Spleen (tissue), 11 donors: ENCODE data around the gene AXIN1. TPM values are rescaled to one million over a fixed set of nuclear protein-coding genes. Genes with fewer than 3 reads are reported as not detected.
A peak's percentile ranks its signal among the peaks of the same experiment; 100 is the strongest.

Experiments used
- DNase-seq: peaks from one replicate; pipeline ENCODE4 v3.0.0-alpha.2; 2020
- H3K27ac ChIP-seq, 8 donors: fragments of 200-600 bp; sonication (generic) in 7 of 8; 1 replicate in 4 of 8; 2 replicates in 4 of 8; pipeline versions ENCODE4 v1.5.0 to v1.8.0; 2016 to 2021; ENCODE audit warnings: inconsistent platforms in 4 of 8, mild to moderate bottlenecking in 4 of 8, moderate library complexity in 1 of 8
- H3K27me3 ChIP-seq, 7 donors: fragments of 200-600 bp; sonication (generic) in 6 of 7; replicated peaks in 1 of 7; 1 replicate in 4 of 7; 2 replicates in 3 of 7; pipeline versions ENCODE4 v1.5.0 to v1.8.0; 2016 to 2021; ENCODE audit warnings: inconsistent platforms in 3 of 7, mild to moderate bottlenecking in 1 of 7
- H3K36me3 ChIP-seq, 6 donors: fragments of 200-600 bp; sonication (generic) in 5 of 6; 1 replicate in 4 of 6; 2 replicates in 2 of 6; pipeline versions ENCODE4 v1.5.0 to v1.8.0; 2016 to 2021; ENCODE audit warnings: inconsistent platforms in 2 of 6
- H3K4me1 ChIP-seq, 6 donors: fragments of 200-600 bp; sonication (generic) in 5 of 6; 1 replicate in 3 of 6; 2 replicates in 3 of 6; pipeline versions ENCODE4 v1.5.0 to v1.8.0; 2016 to 2021; ENCODE audit warnings: inconsistent platforms in 3 of 6
- H3K4me3 ChIP-seq, 8 donors: fragments of 200-600 bp; sonication (generic) in 7 of 8; 1 replicate in 4 of 8; 2 replicates in 4 of 8; pipeline versions ENCODE4 v1.5.0 to v1.8.0; 2016 to 2021; ENCODE audit warnings: inconsistent platforms in 4 of 8, mild to moderate bottlenecking in 4 of 8, moderate library complexity in 2 of 8
- H3K9me3 ChIP-seq, 8 donors: fragments of 200-600 bp; sonication (generic) in 7 of 8; 1 replicate in 4 of 8; 2 replicates in 4 of 8; pipeline versions ENCODE4 v1.5.0 to v1.8.0; 2016 to 2021; ENCODE audit warnings: inconsistent platforms in 4 of 8
- CTCF ChIP-seq, 11 experiments: fragments of 200-600 bp in 7 of 11; fragments of 450-650 bp in 4 of 11; sonication (generic) in 4 of 11; IDR thresholded peaks in 8 of 11; conservative IDR thresholded peaks in 3 of 11; 1 replicate in 7 of 11; 2 replicates in 4 of 11; pipeline versions ENCODE4 v1.4.0 to v1.8.0; 2016 to 2021; ENCODE audit warnings: antibody characterized with exemption in 11 of 11, inconsistent platforms in 4 of 11, mild to moderate bottlenecking in 1 of 11
- POLR2A ChIP-seq, 3 donors: fragments of 450-650 bp; IDR thresholded peaks; one replicate each; pipeline ENCODE4 v1.5.1; 2017; ENCODE audit warnings: antibody characterized with exemption in 3 of 3, mild to moderate bottlenecking in 1 of 3
- POLR2AphosphoS5 ChIP-seq, 3 donors: sonication (generic); formaldehyde crosslinking; IDR thresholded peaks; one replicate each; pipeline ENCODE4 v1.5.1; 2017; ENCODE audit warnings: antibody characterized with exemption in 3 of 3
- WGBS, 5 donors: extraction: QIAGEN DNeasy Blood & Tissue Kit in 3 of 5; methylation state at CpG; one replicate each; pipeline versions ENCODE4 v1.1.5 to v1.1.7; 2013 to 2018; 5-methylcytosine and 5-hydroxymethylcytosine counted together
- intact Hi-C: fragments of 100-400 bp; cut with DNase I; formaldehyde crosslinking; loops from one replicate; pipeline ENCODE4 v1.15.0; 2023; ENCODE audit warnings: low total_unique reads
- polyA plus RNA-seq, 3 donors: library from polyadenylated mRNA; stranded (reverse); fragments of 200-250 nt; gene quantifications; one replicate each; pipeline ENCODE4 v1.2.1, GENCODE V29; 2013
- total RNA-seq, 7 donors: library from RNA; depleted of rRNA in 3 of 7; stranded (reverse); fragments of >200 nt in 3 of 7; fragmentation: NEBNext Ultra II Directional in 4 of 7; extraction: Animal tissue kit (Norgen Biotek cat#: 25700) in 4 of 7; gene quantifications; one replicate each; pipeline versions ENCODE4 v1.1.0 to v1.2.1, GENCODE V29; 2016 to 2021
- donor health status: healthy with polysubstance abuse.
- donor health status: DM: no; HTN: no; CAD: no; lungs with moderate emphysema.
- donor health status: DM: no; HTN: no; CAD: no.
- donor health status: Bipolar disorder and iron deficiency.
- donor health status: healthy.
- donor health status: DM: no; HTN: no; CAD: no.
- donor health status: DM: yes; HTN: yes; CAD: no.

AXIN1 gene
- total and polyA plus RNA-seq, 10 donors = 12.9 to 27.3 (median 23.9) TPM

GRCh38 chr16:320206-320605, 32.3 kb downstream of the AXIN1 start:
- no peak overlapping the region for H3K4me3 ChIP-seq
- no peaks in the 10 kb centered on the region for H3K27me3 ChIP-seq
- peaks cover 0 to 32% (median 12%) of the 10 kb centered on the region in 6 donors for H3K36me3 ChIP-seq
- WGBS, 5 donors = 90 to 96% (median 92%) methylated on average over 5 of the region's 5 CpGs
- no peak overlapping the region for H3K27ac ChIP-seq
- H3K4me1 ChIP-seq = peaks cover under 1 to 76% (median 22%) of the 10 kb centered on the region in 6 donors
- no peaks in the 10 kb centered on the region for H3K9me3 ChIP-seq
- no peak for TF ChIP-seq POLR2AphosphoS5 (IDR thresholded peaks at IDR 0.05)
- TF ChIP-seq POLR2A (IDR thresholded peaks at IDR 0.05) = no peak
- no peak for TF ChIP-seq CTCF (IDR thresholded peaks at IDR 0.05 in 8 of 11, conservative IDR thresholded peaks at IDR 0.05 in 3 of 11)
- no peak for DNase-seq
- intact Hi-C loops = no loop called here

GRCh38 chr16:318628-319027, 33.9 kb downstream of the AXIN1 start:
- Histone ChIP-seq H3K9me3 (no peaks in the 10 kb centered on the region), H3K4me1 (peaks cover 0 to 71% (median 6%) of the 10 kb centered on the region in 6 donors), H3K36me3 (peaks cover 0 to 46% (median 23%) of the 10 kb centered on the region in 6 donors), H3K27me3 (no peaks in the 10 kb centered on the region), H3K27ac (no peak overlapping the region), H3K4me3 (no peak overlapping the region)
- 90 to 95% (median 95%) methylated on average over 20 to 22 of the region's 22 CpGs for WGBS, 5 donors
- intact Hi-C loops = no loop called here
- TF ChIP-seq POLR2AphosphoS5 (IDR thresholded peaks at IDR 0.05) (peak in 1 of 3 donors; percentile 38), POLR2A (IDR thresholded peaks at IDR 0.05) (no peak)
- DNase-seq = no peak

GRCh38 chr16:317583-317982, 34.9 kb downstream of the AXIN1 start:
- Histone ChIP-seq H3K4me1 (peaks cover 0 to 63% (median 5%) of the 10 kb centered on the region in 6 donors), H3K4me3 (no peak overlapping the region), H3K27ac (no peak overlapping the region), H3K27me3 (no peaks in the 10 kb centered on the region), H3K36me3 (peaks cover 0 to 56% (median 34%) of the 10 kb centered on the region in 6 donors), H3K9me3 (no peaks in the 10 kb centered on the region)
- WGBS, 5 donors = 88 to 96% (median 93%) methylated on average over 5 of the region's 5 CpGs
- TF ChIP-seq CTCF (IDR thresholded peaks at IDR 0.05 in 8 of 11, conservative IDR thresholded peaks at IDR 0.05 in 3 of 11) = no peak
- no peak for TF ChIP-seq POLR2A (IDR thresholded peaks at IDR 0.05)
- no peak for TF ChIP-seq POLR2AphosphoS5 (IDR thresholded peaks at IDR 0.05)
- DNase-seq = no peak
- intact Hi-C loops = no loop called here

- 88 to 95% (median 93%) methylated on average over 6 to 19 of the region's 19 CpGs for whole genome bisulfite sequencing, 5 donors
- Histone ChIP-seq H3K4me3 (no peak overlapping the region), H3K4me1 (peaks cover 0 to 56% (median 5%) of the 10 kb centered on the region in 6 donors), H3K27ac (no peak overlapping the region), H3K9me3 (no peaks in the 10 kb centered on the region), H3K36me3 (peaks cover 0 to 63% (median 39%) of the 10 kb centered on the region in 6 donors), H3K27me3 (no peaks in the 10 kb centered on the region)
- no peak for DNase-seq
- intact Hi-C loops = no loop called here
- peak in 1 of 3 donors; percentile 15 for TF ChIP-seq POLR2AphosphoS5 (IDR thresholded peaks at IDR 0.05)
- no peak for TF ChIP-seq POLR2A (IDR thresholded peaks at IDR 0.05)
Measured at GRCh38 chr16:316741-317464, 35.6 kb downstream of the AXIN1 start.

GRCh38 chr16:314795-315299, 37.7 kb downstream of the AXIN1 start:
- Histone ChIP-seq H3K4me1 (peaks cover 0 to 40% (median 4%) of the 10 kb centered on the region in 6 donors), H3K27ac (no peak overlapping the region), H3K27me3 (no peaks in the 10 kb centered on the region), H3K36me3 (peaks cover 0 to 83% (median 46%) of the 10 kb centered on the region in 6 donors), H3K9me3 (no peaks in the 10 kb centered on the region), H3K4me3 (no peak overlapping the region)
- WGBS, 5 donors = 79 to 84% (median 82%) methylated on average over 14 of the region's 14 CpGs
- no peak for DNase-seq
- no peak for TF ChIP-seq CTCF (IDR thresholded peaks at IDR 0.05 in 8 of 11, conservative IDR thresholded peaks at IDR 0.05 in 3 of 11)
- no peak for TF ChIP-seq POLR2AphosphoS5 (IDR thresholded peaks at IDR 0.05)
- no peak for TF ChIP-seq POLR2A (IDR thresholded peaks at IDR 0.05)
- intact Hi-C loops = no loop called here
